Fibroblast of skin of abdomen (primary cell): Measurements from ENCODE around the gene GCN1.

Experiments
- DNase-seq: peaks from one replicate; pipeline ENCODE4 v3.0.0-alpha.2; 2013

Gene GCN1

GRCh38 chr12:120090626-120091295 is 103.8 kb downstream of the GCN1 start:
- DNase-seq, result no peak

- no peak for DNase-seq
Observed at GRCh38 chr12:120090206-120090605, 104.3 kb downstream of the GCN1 start.

GRCh38 chr12:120089796-120090195 is 104.7 kb downstream of the GCN1 start:
- DNase-seq, result no peak

- no peak for DNase-seq
Observed at GRCh38 chr12:120089105-120089504, 105.4 kb downstream of the GCN1 start.

- peak; percentile 98 for DNase-seq
Observed at GRCh38 chr12:120086801-120087621, 107.5 kb downstream of the GCN1 start.

GRCh38 chr12:120085920-120086645 is 108.4 kb downstream of the GCN1 start:
- DNase-seq, result no peak

GRCh38 chr12:120081641-120082040 is 112.9 kb downstream of the GCN1 start:
- DNase-seq, result no peak

- DNase-seq, result no peak
Observed at GRCh38 chr12:120079411-120080400, 114.8 kb downstream of the GCN1 start.

- no peak for DNase-seq
Observed at GRCh38 chr12:120078868-120079267, 115.6 kb downstream of the GCN1 start.

GRCh38 chr12:120077260-120077659 is 117.3 kb downstream of the GCN1 start:
- no peak for DNase-seq
